Activated CD4-positive, alpha-beta T cell treated with anti-CD3 and anti-CD28 coated beads for 36 hours (primary cell): ENCODE measurements around the gene LDLRAD4. TPM values are rescaled to one million over a fixed set of nuclear protein-coding genes. Genes with fewer than 3 reads are reported as not detected.

Source experiments
- ATAC-seq: fragments of 200-7000 bp; cut with Tn5 transposase; one replicate; pipeline ENCODE4 v1.10.0; 2021; ENCODE audit warnings: mild to moderate bottlenecking, moderate library complexity
- CTCF ChIA-PET: fragments of 350-600 bp; sonication (Branson Sonifier 250); formaldehyde crosslinking; loops from one replicate; lab custom pipeline; 2021; ENCODE audit warnings: antibody characterized with exemption; lab: Charles Lee
- POLR2A ChIA-PET: fragments of 350-600 bp; sonication (Branson Sonifier 250); formaldehyde crosslinking; loops from one replicate; lab custom pipeline; 2021; ENCODE audit warnings: antibody characterized with exemption, inconsistent platforms; lab: Charles Lee
- DNase-seq: peaks from one replicate; pipeline ENCODE4 v3.0.0-alpha.2; 2020
- H3K27ac Mint-ChIP-seq: one replicate; pipeline ENCODE4 v1.8.0; 2021; ENCODE audit warnings: mixed read lengths
- H3K27me3 Mint-ChIP-seq: one replicate; pipeline ENCODE4 v1.8.0; 2021; ENCODE audit warnings: mixed read lengths
- H3K36me3 Mint-ChIP-seq: one replicate; pipeline ENCODE4 v1.8.0; 2021; ENCODE audit warnings: low read depth, mixed read lengths
- H3K4me1 Mint-ChIP-seq: one replicate; pipeline ENCODE4 v1.8.0; 2021; ENCODE audit warnings: mixed read lengths
- H3K4me3 Mint-ChIP-seq: one replicate; pipeline ENCODE4 v1.8.0; 2021; ENCODE audit warnings: mild to moderate bottlenecking, moderate library complexity, mixed read lengths
- H3K9me3 Mint-ChIP-seq: one replicate; pipeline ENCODE4 v1.8.0; 2021; ENCODE audit warnings: low read depth, mixed read lengths
- intact Hi-C, 2 experiments: fragments of 100-400 bp; cut with DNase I in 1 of 2; cut with micrococcal nuclease in 1 of 2; formaldehyde crosslinking; loops; one replicate each; pipeline versions ENCODE4 v1.14.2 to v1.15.1; 2022 to 2024; cut with DNase I, micrococcal nuclease
- total RNA-seq, 2 experiments: library from RNA; stranded (reverse); gene quantifications; one replicate each; pipeline ENCODE4 v1.2.3, GENCODE V29; 2021

LDLRAD4 gene
- total RNA-seq, 2 experiments from 2014 or later = 29.3 to 32.2 TPM

- H3K36me3 Mint-ChIP-seq = no peaks in the 10 kb centered on the region
- ChIA-PET POLR2A (no interaction called here), CTCF (interaction anchor here (0.6 to 0.7 kb wide), 2 partner anchors 30 to 167 kb away, joined by 3 read pairs; no protein-coding TSS in a partner anchor)
- H3K27ac Mint-ChIP-seq = peak overlapping the region; percentile 86
- intact Hi-C loops = loop anchor here in 1 of 2 experiments (5.0 to 10.0 kb wide), 2 partner anchors 144 to 178 kb away; no protein-coding TSS in a partner anchor
- H3K9me3 Mint-ChIP-seq = no peaks in the 10 kb centered on the region
- peaks cover 67% of the 10 kb centered on the region for H3K4me1 Mint-ChIP-seq
- H3K27me3 Mint-ChIP-seq = no peaks in the 10 kb centered on the region
- H3K4me3 Mint-ChIP-seq = no peak overlapping the region
- ATAC-seq (peak; percentile 35), DNase-seq (peak; percentile 62)
Measured at GRCh38 chr18:13436576-13436975, 218.0 kb downstream of the LDLRAD4 start.

- DNase-seq (peak; percentile 45), ATAC-seq (peak; percentile 17)
- no peaks in the 10 kb centered on the region for H3K36me3 Mint-ChIP-seq
- POLR2A ChIA-PET = no interaction called here
- H3K4me3 Mint-ChIP-seq = no peak overlapping the region
- H3K9me3 Mint-ChIP-seq = no peaks in the 10 kb centered on the region
- CTCF ChIA-PET = interaction anchor here (0.7 kb wide), 1 partner anchor 29 kb away, joined by 3 read pairs; no protein-coding TSS in a partner anchor
- peak overlapping the region; percentile 86 for H3K27ac Mint-ChIP-seq
- peaks cover 67% of the 10 kb centered on the region for H3K4me1 Mint-ChIP-seq
- no peaks in the 10 kb centered on the region for H3K27me3 Mint-ChIP-seq
- intact Hi-C loops = loop anchor here in 1 of 2 experiments (5.0 to 10.0 kb wide), 2 partner anchors 145 to 178 kb away; no protein-coding TSS in a partner anchor
Measured at GRCh38 chr18:13437034-13437433, 218.5 kb downstream of the LDLRAD4 start.

GRCh38 chr18:13437796-13438506 is 219.4 kb downstream of the LDLRAD4 start:
- peaks cover 60% of the 10 kb centered on the region for H3K4me1 Mint-ChIP-seq
- peak overlapping the region; percentile 52 for H3K4me3 Mint-ChIP-seq
- peak overlapping the region; percentile 86 for H3K27ac Mint-ChIP-seq
- ATAC-seq = peak; percentile 67
- no peaks in the 10 kb centered on the region for H3K9me3 Mint-ChIP-seq
- POLR2A ChIA-PET = interaction anchor here (0.9 to 1.2 kb wide), 2 partner anchors 61 to 222 kb away, joined by 3 to 5 read pairs; no protein-coding TSS in a partner anchor
- DNase-seq = peak; percentile 75
- H3K27me3 Mint-ChIP-seq = no peaks in the 10 kb centered on the region
- CTCF ChIA-PET = interaction anchor here (0.6 to 2.2 kb wide), 5 partner anchors 10 to 403 kb away, joined by 3 to 10 read pairs (median 5); no protein-coding TSS in a partner anchor
- intact Hi-C loops = loop anchor here (1.0 to 10.0 kb wide), 8 partner anchors 18 to 221 kb away; no protein-coding TSS in a partner anchor
- H3K36me3 Mint-ChIP-seq = no peaks in the 10 kb centered on the region

GRCh38 chr18:13438507-13439056 is 220.0 kb downstream of the LDLRAD4 start:
- intact Hi-C loops = loop anchor here (1.0 to 10.0 kb wide), 8 partner anchors 18 to 222 kb away; no protein-coding TSS in a partner anchor
- no peaks in the 10 kb centered on the region for H3K36me3 Mint-ChIP-seq
- peak overlapping the region; percentile 52 for H3K4me3 Mint-ChIP-seq
- H3K9me3 Mint-ChIP-seq = no peaks in the 10 kb centered on the region
- CTCF ChIA-PET = interaction anchor here (0.7 to 2.2 kb wide), 4 partner anchors 10 to 277 kb away, joined by 3 to 10 read pairs (median 7); no protein-coding TSS in a partner anchor
- ATAC-seq (peak; percentile 47), DNase-seq (no peak)
- POLR2A ChIA-PET = interaction anchor here (0.9 to 1.2 kb wide), 2 partner anchors 62 to 222 kb away, joined by 3 to 5 read pairs; no protein-coding TSS in a partner anchor
- H3K27ac Mint-ChIP-seq = peak overlapping the region; percentile 86
- no peaks in the 10 kb centered on the region for H3K27me3 Mint-ChIP-seq
- peaks cover 59% of the 10 kb centered on the region for H3K4me1 Mint-ChIP-seq

GRCh38 chr18:13439461-13439860 is 220.9 kb downstream of the LDLRAD4 start:
- intact Hi-C loops = loop anchor here (2.0 to 10.0 kb wide), 6 partner anchors 63 to 223 kb away; no protein-coding TSS in a partner anchor
- POLR2A ChIA-PET = no interaction called here

GRCh38 chr18:13440277-13441248 is 222.0 kb downstream of the LDLRAD4 start:
- DNase-seq (no peak), ATAC-seq (no peak)
- Mint-ChIP-seq H3K9me3 (no peaks in the 10 kb centered on the region), H3K4me1 (peaks cover 54% of the 10 kb centered on the region), H3K27ac (no peak overlapping the region), H3K4me3 (no peak overlapping the region), H3K36me3 (no peaks in the 10 kb centered on the region), H3K27me3 (no peaks in the 10 kb centered on the region)
- intact Hi-C loops = no loop called here
- CTCF ChIA-PET = interaction anchor here (1.5 kb wide), 1 partner anchor 224 kb away, joined by 4 read pairs; no protein-coding TSS in a partner anchor
- POLR2A ChIA-PET = no interaction called here

More at GRCh38 chr18:13439461-13439860, 220.9 kb downstream of the LDLRAD4 start:
- Mint-ChIP-seq H3K4me3 (no peak overlapping the region), H3K27ac (no peak overlapping the region), H3K36me3 (no peaks in the 10 kb centered on the region), H3K4me1 (peaks cover 61% of the 10 kb centered on the region), H3K9me3 (no peaks in the 10 kb centered on the region), H3K27me3 (no peaks in the 10 kb centered on the region)
- CTCF ChIA-PET = interaction anchor here (1.4 to 2.2 kb wide), 2 partner anchors 24 to 223 kb away, joined by 5 to 9 read pairs; no protein-coding TSS in a partner anchor
- ATAC-seq (no peak), DNase-seq (no peak)

GRCh38 chr18:13441736-13442135 is 223.2 kb downstream of the LDLRAD4 start:
- peaks cover 43% of the 10 kb centered on the region for H3K4me1 Mint-ChIP-seq
- POLR2A ChIA-PET = no interaction called here
- H3K36me3 Mint-ChIP-seq = no peaks in the 10 kb centered on the region

GRCh38 chr18:13442451-13442850 is 223.9 kb downstream of the LDLRAD4 start:
- POLR2A ChIA-PET = no interaction called here
- no peak for DNase-seq
- CTCF ChIA-PET = interaction anchor here (0.7 kb wide), 1 partner anchor 181 kb away, joined by 3 read pairs; no protein-coding TSS in a partner anchor
- intact Hi-C loops = no loop called here
- Mint-ChIP-seq H3K9me3 (no peaks in the 10 kb centered on the region), H3K4me3 (no peak overlapping the region), H3K4me1 (peaks cover 39% of the 10 kb centered on the region), H3K27me3 (no peaks in the 10 kb centered on the region), H3K27ac (no peak overlapping the region), H3K36me3 (no peaks in the 10 kb centered on the region)
- ATAC-seq = no peak

More at GRCh38 chr18:13441736-13442135, 223.2 kb downstream of the LDLRAD4 start:
- DNase-seq (no peak), ATAC-seq (no peak)
- H3K4me3 Mint-ChIP-seq = no peak overlapping the region
- H3K9me3 Mint-ChIP-seq = no peaks in the 10 kb centered on the region
- no peaks in the 10 kb centered on the region for H3K27me3 Mint-ChIP-seq
- H3K27ac Mint-ChIP-seq = no peak overlapping the region
- CTCF ChIA-PET = interaction anchor here (0.8 to 1.5 kb wide), 2 partner anchors 22 to 226 kb away, joined by 3 to 4 read pairs; no protein-coding TSS in a partner anchor
- intact Hi-C loops = no loop called here

- ChIA-PET CTCF (interaction anchor here (0.6 kb wide), 1 partner anchor 209 kb away, joined by 3 read pairs; no protein-coding TSS in a partner anchor), POLR2A (interaction anchor here (0.6 kb wide), 1 partner anchor 151 kb away, joined by 3 read pairs; no protein-coding TSS in a partner anchor)
- H3K27ac Mint-ChIP-seq = no peak overlapping the region
- H3K4me3 Mint-ChIP-seq = no peak overlapping the region
- H3K9me3 Mint-ChIP-seq = no peaks in the 10 kb centered on the region
- H3K27me3 Mint-ChIP-seq = no peaks in the 10 kb centered on the region
- ATAC-seq (no peak), DNase-seq (no peak)
- intact Hi-C loops = no loop called here
- H3K36me3 Mint-ChIP-seq = no peaks in the 10 kb centered on the region
- peaks cover 38% of the 10 kb centered on the region for H3K4me1 Mint-ChIP-seq
Measured at GRCh38 chr18:13443552-13443951, 225.0 kb downstream of the LDLRAD4 start.

- ChIA-PET POLR2A (no interaction called here), CTCF (no interaction called here)
- ATAC-seq (no peak), DNase-seq (no peak)
- Mint-ChIP-seq H3K36me3 (no peaks in the 10 kb centered on the region), H3K4me3 (no peak overlapping the region), H3K27me3 (no peaks in the 10 kb centered on the region), H3K27ac (no peak overlapping the region), H3K9me3 (no peaks in the 10 kb centered on the region), H3K4me1 (peaks cover 28% of the 10 kb centered on the region)
- intact Hi-C loops = no loop called here
Measured at GRCh38 chr18:13444430-13445240, 226.1 kb downstream of the LDLRAD4 start.
